Natural killer cell (primary cell): ENCODE results near the gene TECPR1. TPM values are rescaled to one million over a fixed set of nuclear protein-coding genes. Genes with fewer than 3 reads are reported as not detected.

ENCODE experiments used
- ATAC-seq, 3 donors: fragments of 150-1000 bp in 2 of 3; fragments of 200-7000 bp in 1 of 3; cut with Tn5 transposase; 1 replicate in 1 of 3; 2 replicates in 2 of 3; pipeline ENCODE4 v1.10.0; 2021; ENCODE audit warnings: mild to moderate bottlenecking in 2 of 3, moderate library complexity in 2 of 3
- DNase-seq, 2 donors: peaks; one replicate each; pipeline versions ENCODE4 v3.0.0 to v3.0.0-alpha.2; 2013 to 2021; ENCODE audit warnings: mixed read lengths in 1 of 2
- H3K27ac ChIP-seq: one replicate; pipeline ENCODE4 v1.5.1; 2013; ENCODE audit warnings: mild to moderate bottlenecking, low read length
- H3K27me3 ChIP-seq: one replicate; pipeline ENCODE4 v1.6.1; 2013; ENCODE audit warnings: low read length; ENCODE audit not compliant: control insufficient read depth, insufficient read depth
- H3K36me3 ChIP-seq: one replicate; pipeline ENCODE4 v1.6.1; 2013; ENCODE audit warnings: low read length; ENCODE audit not compliant: control insufficient read depth, insufficient read depth
- H3K4me1 ChIP-seq: one replicate; pipeline ENCODE4 v1.6.1; 2013; ENCODE audit warnings: low read length; ENCODE audit not compliant: control insufficient read depth, insufficient read depth
- H3K4me3 ChIP-seq: one replicate; pipeline ENCODE4 v1.5.1; 2013; ENCODE audit warnings: low read length
- H3K9me3 ChIP-seq: one replicate; pipeline ENCODE4 v1.6.1; 2013; ENCODE audit warnings: low read length; ENCODE audit not compliant: control insufficient read depth, insufficient read depth
- H3K27ac Mint-ChIP-seq, 2 donors: one replicate each; pipeline ENCODE4 v1.8.0; 2022; ENCODE audit warnings: mild to moderate bottlenecking in 2 of 2, mixed read lengths in 2 of 2, moderate library complexity in 1 of 2
- H3K27me3 Mint-ChIP-seq, 2 donors: one replicate each; pipeline ENCODE4 v1.8.0; 2022; ENCODE audit warnings: low read depth in 2 of 2, mixed read lengths in 2 of 2
- H3K36me3 Mint-ChIP-seq: one replicate; pipeline ENCODE4 v1.8.0; 2022; ENCODE audit warnings: mixed read lengths
- H3K4me1 Mint-ChIP-seq, 2 donors: one replicate each; pipeline ENCODE4 v1.8.0; 2022; ENCODE audit warnings: mixed read lengths in 2 of 2
- H3K4me3 Mint-ChIP-seq: one replicate; pipeline ENCODE4 v1.8.0; 2022; ENCODE audit warnings: mild to moderate bottlenecking, moderate library complexity, mixed read lengths
- H3K9me3 Mint-ChIP-seq, 2 donors: one replicate each; pipeline ENCODE4 v1.8.0; 2022; ENCODE audit warnings: mixed read lengths in 2 of 2
- WGBS: methylation state at CpG from one replicate; pipeline ENCODE4 v1.1.7; 2013; ENCODE audit warnings: missing lambda C conversion rate; ENCODE audit not compliant: insufficient coverage; 5-methylcytosine and 5-hydroxymethylcytosine counted together
- intact Hi-C: fragments of 100-400 bp; cut with micrococcal nuclease; formaldehyde crosslinking; loops from one replicate; pipeline ENCODE4 v1.14.2; 2022
- total RNA-seq, 4 donors: library from RNA; stranded (reverse); fragments of 120-200 nt in 1 of 4; gene quantifications; one replicate each; pipeline versions ENCODE4 v1.2.3 to v1.2.4, GENCODE V29; 2013 to 2022
- TF ChIP-seq, protein P1 (sequence below): fragments of 200-600 bp; IDR thresholded peaks from one replicate; pipeline ENCODE4 v1.8.0; 2022; ENCODE audit warnings: antibody characterized with exemption

The TECPR1 gene
- total RNA-seq, 3 donors from 2014 or later (not counting 1 experiment from before 2014, with no cell fraction given), result 68.8 to 76.7 (median 70.3) TPM

DNA sequence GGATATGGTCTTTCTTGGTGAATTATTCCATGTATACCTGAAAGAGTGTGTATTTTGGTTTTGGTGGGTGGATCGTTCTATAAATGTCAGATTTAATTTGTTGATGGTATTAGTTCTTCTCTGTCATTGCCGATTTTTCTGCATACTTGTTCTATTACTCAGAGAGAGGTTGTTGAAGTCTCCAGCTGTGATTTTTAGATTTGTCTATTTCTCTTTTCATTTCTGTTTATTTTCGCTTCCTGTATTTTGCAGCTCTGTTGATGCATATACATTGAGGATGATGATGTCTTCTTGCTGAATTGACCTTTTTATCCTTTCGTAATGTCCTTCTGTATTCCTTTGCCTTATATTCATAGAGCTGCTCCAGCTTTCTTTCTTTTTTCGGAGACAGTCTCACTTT lies 52.9 kb downstream of the TECPR1 start:
- Histone ChIP-seq H3K4me1 (peaks cover 17% of the 10 kb centered on the region), H3K27ac (no peak overlapping the region), H3K4me3 (no peak overlapping the region), H3K27me3 (no peaks in the 10 kb centered on the region), H3K9me3 (no peaks in the 10 kb centered on the region), H3K36me3 (peaks cover 5% of the 10 kb centered on the region)
- ATAC-seq (no peak), DNase-seq (no peak)
- Mint-ChIP-seq H3K9me3 (no peaks in the 10 kb centered on the region), H3K27ac (no peak overlapping the region), H3K27me3 (no peaks in the 10 kb centered on the region), H3K4me3 (no peak overlapping the region), H3K36me3 (peaks cover 9% of the 10 kb centered on the region), H3K4me1 (peaks cover 26 to 32% of the 10 kb centered on the region in 2 donors)
- intact Hi-C loops, result no loop called here
- TF ChIP-seq, protein P1, sequence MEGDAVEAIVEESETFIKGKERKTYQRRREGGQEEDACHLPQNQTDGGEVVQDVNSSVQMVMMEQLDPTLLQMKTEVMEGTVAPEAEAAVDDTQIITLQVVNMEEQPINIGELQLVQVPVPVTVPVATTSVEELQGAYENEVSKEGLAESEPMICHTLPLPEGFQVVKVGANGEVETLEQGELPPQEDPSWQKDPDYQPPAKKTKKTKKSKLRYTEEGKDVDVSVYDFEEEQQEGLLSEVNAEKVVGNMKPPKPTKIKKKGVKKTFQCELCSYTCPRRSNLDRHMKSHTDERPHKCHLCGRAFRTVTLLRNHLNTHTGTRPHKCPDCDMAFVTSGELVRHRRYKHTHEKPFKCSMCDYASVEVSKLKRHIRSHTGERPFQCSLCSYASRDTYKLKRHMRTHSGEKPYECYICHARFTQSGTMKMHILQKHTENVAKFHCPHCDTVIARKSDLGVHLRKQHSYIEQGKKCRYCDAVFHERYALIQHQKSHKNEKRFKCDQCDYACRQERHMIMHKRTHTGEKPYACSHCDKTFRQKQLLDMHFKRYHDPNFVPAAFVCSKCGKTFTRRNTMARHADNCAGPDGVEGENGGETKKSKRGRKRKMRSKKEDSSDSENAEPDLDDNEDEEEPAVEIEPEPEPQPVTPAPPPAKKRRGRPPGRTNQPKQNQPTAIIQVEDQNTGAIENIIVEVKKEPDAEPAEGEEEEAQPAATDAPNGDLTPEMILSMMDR, result no peak
- WGBS, result 92% methylated on average over 4 of the region's 5 CpGs

DNA sequence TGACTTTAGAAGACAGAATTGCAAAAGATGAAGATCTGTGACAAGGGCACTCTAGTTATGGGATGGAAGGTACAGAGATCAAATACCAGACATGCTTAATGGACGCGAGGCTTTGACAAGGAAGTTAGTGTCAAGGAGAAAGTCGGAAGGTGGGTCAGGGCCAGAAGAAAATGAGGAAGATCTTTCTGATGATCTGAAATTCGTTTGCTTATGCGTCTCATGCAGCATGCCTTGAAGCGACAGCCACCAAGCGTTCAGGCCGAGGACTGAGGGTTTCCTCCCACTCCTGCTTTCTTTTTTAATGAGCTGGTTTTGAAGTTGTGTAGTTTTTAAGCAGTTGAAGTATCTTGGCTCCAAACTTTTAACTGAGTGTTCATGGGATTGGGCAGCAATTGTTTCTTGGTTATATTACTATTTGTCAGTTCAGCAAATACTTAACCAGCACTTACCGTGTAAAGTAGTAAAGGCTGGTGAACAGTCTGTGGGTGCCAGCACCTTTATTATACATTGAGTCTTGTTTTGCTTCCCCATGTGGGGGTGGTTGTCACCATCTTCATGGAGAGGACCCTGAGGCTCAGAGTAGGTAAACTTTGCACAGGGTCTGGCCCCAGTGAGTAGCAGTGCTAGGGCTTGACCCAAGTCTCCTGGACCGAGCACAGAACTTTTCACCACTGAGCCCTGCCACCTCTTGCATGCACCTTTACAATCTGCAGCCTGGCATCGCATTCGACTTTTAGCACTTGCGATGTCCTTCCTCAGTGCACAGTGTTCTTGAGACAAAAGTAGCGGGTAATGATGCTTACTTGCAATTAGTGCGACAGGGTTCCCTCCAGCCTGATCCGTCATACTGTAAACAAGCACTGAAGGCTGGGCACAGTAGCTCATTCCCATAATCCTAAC lies 55.1 kb downstream of the TECPR1 start:
- Histone ChIP-seq H3K4me1 (no peaks in the 10 kb centered on the region), H3K27ac (no peak overlapping the region), H3K9me3 (no peaks in the 10 kb centered on the region), H3K27me3 (no peaks in the 10 kb centered on the region), H3K36me3 (peaks cover 21% of the 10 kb centered on the region), H3K4me3 (no peak overlapping the region)
- TF ChIP-seq, protein P1, result no peak
- intact Hi-C loops, result no loop called here
- Mint-ChIP-seq H3K4me1 (peaks cover 13 to 21% of the 10 kb centered on the region in 2 donors), H3K36me3 (peaks cover 9% of the 10 kb centered on the region), H3K27me3 (no peaks in the 10 kb centered on the region), H3K9me3 (no peaks in the 10 kb centered on the region), H3K4me3 (no peak overlapping the region), H3K27ac (no peak overlapping the region)
- DNase-seq, result no peak
- no peak for ATAC-seq
- WGBS, result 92% methylated on average over 16 of the region's 16 CpGs

DNA sequence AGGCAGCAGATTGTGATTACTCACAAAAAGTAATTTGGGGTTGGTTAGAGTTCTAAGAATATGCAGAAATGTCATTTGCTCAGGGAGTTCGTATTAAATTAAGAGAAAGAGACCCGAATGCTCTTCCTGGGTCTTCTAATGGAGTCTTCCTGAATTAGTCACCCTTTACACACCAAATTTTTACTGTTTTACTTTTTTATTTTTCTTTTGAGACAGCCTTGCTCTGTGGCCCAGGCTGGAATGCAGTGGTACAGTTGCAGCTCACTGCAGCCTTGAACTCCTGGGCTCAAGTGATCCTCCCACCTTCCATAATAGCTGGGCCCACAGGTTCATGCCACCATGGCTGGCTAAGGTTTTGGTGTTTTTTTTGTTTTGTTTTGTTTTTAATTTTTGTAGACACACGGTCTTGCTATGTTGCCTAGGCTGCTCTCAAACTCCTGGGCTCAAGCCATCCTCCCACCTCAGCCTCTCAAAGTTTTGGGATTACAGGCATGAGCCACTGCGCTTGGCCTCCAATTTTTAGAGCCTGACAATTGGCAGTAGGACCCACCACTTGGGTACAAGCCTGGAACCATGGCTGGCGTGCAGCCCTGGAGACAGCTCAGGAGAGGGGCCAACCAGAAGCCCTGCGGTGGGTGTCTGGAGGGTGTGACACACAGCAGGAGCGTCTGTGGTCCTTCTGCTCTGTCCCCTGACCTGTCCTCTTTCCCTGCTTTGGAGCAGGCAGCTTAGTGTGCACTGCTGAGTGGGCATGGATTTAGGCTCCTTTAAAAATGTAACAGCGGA lies 57.2 kb downstream of the TECPR1 start:
- intact Hi-C loops, result no loop called here
- ATAC-seq (no peak), DNase-seq (no peak)
- Histone ChIP-seq H3K27ac (no peak overlapping the region), H3K36me3 (peaks cover 26% of the 10 kb centered on the region), H3K27me3 (no peaks in the 10 kb centered on the region), H3K4me1 (no peaks in the 10 kb centered on the region), H3K4me3 (no peak overlapping the region), H3K9me3 (no peaks in the 10 kb centered on the region)
- no peaks in the 10 kb centered on the region for H3K27me3 Mint-ChIP-seq
- WGBS, result 99% methylated on average over 8 of the region's 8 CpGs
- H3K36me3 Mint-ChIP-seq, result peaks cover 16% of the 10 kb centered on the region
- H3K27ac Mint-ChIP-seq, result no peak overlapping the region
- H3K4me1 Mint-ChIP-seq, result peaks cover under 1% of the 10 kb centered on the region in 2 donors
- H3K9me3 Mint-ChIP-seq, result no peaks in the 10 kb centered on the region
- TF ChIP-seq, protein P1, result no peak
- no peak overlapping the region for H3K4me3 Mint-ChIP-seq
